HG03196 (cell line): ENCODE results near the gene METTL8.

Experiments used
- ATAC-seq: cut with Tn5 transposase; IDR thresholded peaks from one replicate; pipeline ENCODE4 v1.9.1; 2021; ENCODE audit not compliant: unreplicated experiment

The METTL8 gene

GRCh38 chr2:171347591-171348032 lies 86.2 kb downstream of the METTL8 start:
- no peak for ATAC-seq

GRCh38 chr2:171346723-171347557 lies 86.8 kb downstream of the METTL8 start:
- peak; percentile 61 for ATAC-seq

GRCh38 chr2:171345971-171346722 lies 87.6 kb downstream of the METTL8 start:
- ATAC-seq = no peak

GRCh38 chr2:171344182-171344581 lies 89.6 kb downstream of the METTL8 start:
- no peak for ATAC-seq

GRCh38 chr2:171342067-171342413 lies 91.8 kb downstream of the METTL8 start:
- no peak for ATAC-seq

- ATAC-seq = no peak
Measured at GRCh38 chr2:171341394-171342066, 92.3 kb downstream of the METTL8 start.

GRCh38 chr2:171334946-171335345 lies 98.8 kb downstream of the METTL8 start:
- ATAC-seq = no peak

GRCh38 chr2:171334171-171334570 lies 99.6 kb downstream of the METTL8 start:
- no peak for ATAC-seq

GRCh38 chr2:171330155-171330956 lies 103.4 kb downstream of the METTL8 start:
- ATAC-seq = no peak

GRCh38 chr2:171327043-171327496 lies 106.7 kb downstream of the METTL8 start:
- ATAC-seq = no peak

GRCh38 chr2:171325886-171326585 lies 107.8 kb downstream of the METTL8 start:
- peak; percentile 44 for ATAC-seq

GRCh38 chr2:171323971-171324528 lies 109.7 kb downstream of the METTL8 start:
- no peak for ATAC-seq

GRCh38 chr2:171322928-171323327 lies 110.9 kb downstream of the METTL8 start:
- ATAC-seq = no peak

- no peak for ATAC-seq
Measured at GRCh38 chr2:171320731-171321130, 113.1 kb downstream of the METTL8 start.

- ATAC-seq = peak; percentile 38
Measured at GRCh38 chr2:171320208-171320621, 113.6 kb downstream of the METTL8 start.

GRCh38 chr2:171319164-171319810 lies 114.5 kb downstream of the METTL8 start:
- ATAC-seq = peak; percentile 45

GRCh38 chr2:171318463-171318934 lies 115.3 kb downstream of the METTL8 start:
- no peak for ATAC-seq

- peak; percentile 23 for ATAC-seq
Measured at GRCh38 chr2:171317492-171318125, 116.2 kb downstream of the METTL8 start.
